ENCODE results near the gene SUSD1.

GRCh38 chr9:112012026-112012902 lies 162.8 kb downstream of the SUSD1 start:
- TF ChIP-seq, protein P1, sequence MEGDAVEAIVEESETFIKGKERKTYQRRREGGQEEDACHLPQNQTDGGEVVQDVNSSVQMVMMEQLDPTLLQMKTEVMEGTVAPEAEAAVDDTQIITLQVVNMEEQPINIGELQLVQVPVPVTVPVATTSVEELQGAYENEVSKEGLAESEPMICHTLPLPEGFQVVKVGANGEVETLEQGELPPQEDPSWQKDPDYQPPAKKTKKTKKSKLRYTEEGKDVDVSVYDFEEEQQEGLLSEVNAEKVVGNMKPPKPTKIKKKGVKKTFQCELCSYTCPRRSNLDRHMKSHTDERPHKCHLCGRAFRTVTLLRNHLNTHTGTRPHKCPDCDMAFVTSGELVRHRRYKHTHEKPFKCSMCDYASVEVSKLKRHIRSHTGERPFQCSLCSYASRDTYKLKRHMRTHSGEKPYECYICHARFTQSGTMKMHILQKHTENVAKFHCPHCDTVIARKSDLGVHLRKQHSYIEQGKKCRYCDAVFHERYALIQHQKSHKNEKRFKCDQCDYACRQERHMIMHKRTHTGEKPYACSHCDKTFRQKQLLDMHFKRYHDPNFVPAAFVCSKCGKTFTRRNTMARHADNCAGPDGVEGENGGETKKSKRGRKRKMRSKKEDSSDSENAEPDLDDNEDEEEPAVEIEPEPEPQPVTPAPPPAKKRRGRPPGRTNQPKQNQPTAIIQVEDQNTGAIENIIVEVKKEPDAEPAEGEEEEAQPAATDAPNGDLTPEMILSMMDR (IDR thresholded peaks at IDR 0.05), result no peak
- TF ChIP-seq POLR2A (IDR thresholded peaks at IDR 0.05), result no peak

All from lower leg skin (tissue), 3 donors.